PFSK-1 (cell line): Measurements from ENCODE around the gene P4HB.

Experiments
- POLR2AphosphoS5 ChIP-seq: IDR thresholded peaks from 2 replicates; pipeline ENCODE4 v1.6.1; 2012; ENCODE audit warnings: low read depth, mild to moderate bottlenecking, control low read depth, low read length, moderate library complexity
- SIN3A ChIP-seq: IDR thresholded peaks from 2 replicates; pipeline ENCODE4 v1.6.1; 2012; ENCODE audit warnings: mild to moderate bottlenecking, low read length, moderate library complexity, borderline replicate concordance; ENCODE audit not compliant: insufficient read depth
- TAF1 ChIP-seq: IDR thresholded peaks from 2 replicates; pipeline ENCODE4 v1.6.1; 2012; ENCODE audit warnings: low read length, control low read depth, borderline replicate concordance; ENCODE audit not compliant: insufficient read depth
- TF ChIP-seq, protein P1 (sequence below), 2 experiments: IDR thresholded peaks; 2 replicates each; pipeline versions ENCODE4 v1.6.1 to v1.8.0; 2011 to 2012; ENCODE audit warnings: low read depth in 2 of 2, low read length in 2 of 2, control low read depth in 1 of 2, inconsistent platforms in 1 of 2, mild to moderate bottlenecking in 1 of 2, moderate library complexity in 1 of 2; ENCODE audit not compliant: insufficient read depth in 1 of 2

DNA sequence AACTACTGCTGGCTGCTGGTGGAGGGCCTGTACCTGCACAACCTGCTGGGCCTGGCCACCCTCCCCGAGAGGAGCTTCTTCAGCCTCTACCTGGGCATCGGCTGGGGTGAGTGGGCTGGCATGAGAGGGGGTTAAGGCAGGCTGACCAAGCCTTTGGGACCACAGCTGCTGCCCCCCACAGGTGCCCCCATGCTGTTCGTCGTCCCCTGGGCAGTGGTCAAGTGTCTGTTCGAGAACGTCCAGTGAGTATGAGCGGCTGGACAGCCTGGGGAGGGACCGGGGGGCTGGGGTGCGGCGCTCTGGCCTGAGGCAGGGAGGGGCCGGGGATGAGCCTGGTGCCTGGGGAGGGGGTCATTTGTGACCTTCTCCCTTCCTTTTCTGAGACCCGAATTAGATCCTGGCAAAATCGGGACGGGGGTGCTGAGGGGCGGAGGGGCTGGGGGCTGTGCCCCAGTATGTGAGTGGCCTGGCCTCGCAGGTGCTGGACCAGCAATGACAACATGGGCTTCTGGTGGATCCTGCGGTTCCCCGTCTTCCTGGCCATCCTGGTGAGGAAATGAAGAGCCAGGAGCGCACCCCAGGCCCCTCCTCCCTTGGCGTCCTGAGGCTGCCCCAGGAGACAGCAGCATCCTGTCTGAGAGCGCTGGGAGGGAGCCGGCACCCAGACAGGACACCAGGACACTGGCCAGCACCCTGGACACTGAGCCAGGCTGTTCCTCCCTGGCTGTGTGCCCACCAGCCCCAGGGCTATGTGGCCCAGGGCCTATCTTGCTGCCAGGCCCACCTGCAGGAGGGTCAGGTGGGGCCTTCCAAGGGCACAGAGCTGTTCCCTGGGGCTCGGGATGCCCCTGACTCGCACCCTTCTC is 48.4 kb downstream of the P4HB start:
- TF ChIP-seq, protein P1, sequence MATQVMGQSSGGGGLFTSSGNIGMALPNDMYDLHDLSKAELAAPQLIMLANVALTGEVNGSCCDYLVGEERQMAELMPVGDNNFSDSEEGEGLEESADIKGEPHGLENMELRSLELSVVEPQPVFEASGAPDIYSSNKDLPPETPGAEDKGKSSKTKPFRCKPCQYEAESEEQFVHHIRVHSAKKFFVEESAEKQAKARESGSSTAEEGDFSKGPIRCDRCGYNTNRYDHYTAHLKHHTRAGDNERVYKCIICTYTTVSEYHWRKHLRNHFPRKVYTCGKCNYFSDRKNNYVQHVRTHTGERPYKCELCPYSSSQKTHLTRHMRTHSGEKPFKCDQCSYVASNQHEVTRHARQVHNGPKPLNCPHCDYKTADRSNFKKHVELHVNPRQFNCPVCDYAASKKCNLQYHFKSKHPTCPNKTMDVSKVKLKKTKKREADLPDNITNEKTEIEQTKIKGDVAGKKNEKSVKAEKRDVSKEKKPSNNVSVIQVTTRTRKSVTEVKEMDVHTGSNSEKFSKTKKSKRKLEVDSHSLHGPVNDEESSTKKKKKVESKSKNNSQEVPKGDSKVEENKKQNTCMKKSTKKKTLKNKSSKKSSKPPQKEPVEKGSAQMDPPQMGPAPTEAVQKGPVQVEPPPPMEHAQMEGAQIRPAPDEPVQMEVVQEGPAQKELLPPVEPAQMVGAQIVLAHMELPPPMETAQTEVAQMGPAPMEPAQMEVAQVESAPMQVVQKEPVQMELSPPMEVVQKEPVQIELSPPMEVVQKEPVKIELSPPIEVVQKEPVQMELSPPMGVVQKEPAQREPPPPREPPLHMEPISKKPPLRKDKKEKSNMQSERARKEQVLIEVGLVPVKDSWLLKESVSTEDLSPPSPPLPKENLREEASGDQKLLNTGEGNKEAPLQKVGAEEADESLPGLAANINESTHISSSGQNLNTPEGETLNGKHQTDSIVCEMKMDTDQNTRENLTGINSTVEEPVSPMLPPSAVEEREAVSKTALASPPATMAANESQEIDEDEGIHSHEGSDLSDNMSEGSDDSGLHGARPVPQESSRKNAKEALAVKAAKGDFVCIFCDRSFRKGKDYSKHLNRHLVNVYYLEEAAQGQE (IDR thresholded peaks at IDR 0.05; ENCODE audit: insufficient read depth in 1 of 2, low read depth in 2 of 2, low read length in 2 of 2): no peak
- TF ChIP-seq POLR2AphosphoS5 (no peak), TAF1 (no peak), SIN3A (no peak)
